HG02678 (cell line): ENCODE data around the gene CERS6.

ENCODE experiments used
- ATAC-seq: cut with Tn5 transposase; IDR thresholded peaks from one replicate; pipeline ENCODE4 v1.9.1; 2021; ENCODE audit warnings: mild to moderate bottlenecking, moderate library complexity; ENCODE audit not compliant: unreplicated experiment

Gene CERS6

DNA sequence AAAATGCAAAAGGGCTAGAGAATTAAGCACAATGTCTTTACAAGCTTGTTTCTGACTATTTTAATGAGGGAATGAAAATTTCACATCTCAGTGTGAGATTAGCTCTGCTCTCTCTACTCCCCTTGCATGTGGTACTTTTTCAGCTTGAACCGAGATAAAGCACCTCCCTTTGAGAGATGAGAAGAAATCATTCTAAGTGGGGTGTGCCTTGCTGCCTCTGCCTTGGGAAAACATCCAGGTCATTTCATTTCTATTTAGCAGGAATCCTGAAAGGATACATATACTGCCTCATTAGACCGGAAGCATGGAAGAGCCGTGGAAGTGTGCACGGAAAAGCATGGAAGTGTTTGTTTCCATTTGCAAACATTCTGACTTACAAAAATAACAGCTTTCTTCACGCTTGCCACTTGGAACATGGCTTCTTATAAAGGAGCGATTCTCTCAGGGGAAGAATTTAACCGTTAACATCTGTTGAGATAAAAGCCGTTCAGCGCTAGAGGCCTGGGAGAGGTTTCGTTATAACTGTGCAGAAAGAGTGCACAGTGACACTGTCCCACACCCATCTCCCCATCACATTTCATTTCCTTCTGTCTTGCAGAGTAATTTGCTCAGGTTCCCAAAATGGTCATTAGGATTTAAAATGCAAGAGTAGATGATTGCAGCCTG, 363.1 kb downstream of the CERS6 start:
- no peak for ATAC-seq

DNA sequence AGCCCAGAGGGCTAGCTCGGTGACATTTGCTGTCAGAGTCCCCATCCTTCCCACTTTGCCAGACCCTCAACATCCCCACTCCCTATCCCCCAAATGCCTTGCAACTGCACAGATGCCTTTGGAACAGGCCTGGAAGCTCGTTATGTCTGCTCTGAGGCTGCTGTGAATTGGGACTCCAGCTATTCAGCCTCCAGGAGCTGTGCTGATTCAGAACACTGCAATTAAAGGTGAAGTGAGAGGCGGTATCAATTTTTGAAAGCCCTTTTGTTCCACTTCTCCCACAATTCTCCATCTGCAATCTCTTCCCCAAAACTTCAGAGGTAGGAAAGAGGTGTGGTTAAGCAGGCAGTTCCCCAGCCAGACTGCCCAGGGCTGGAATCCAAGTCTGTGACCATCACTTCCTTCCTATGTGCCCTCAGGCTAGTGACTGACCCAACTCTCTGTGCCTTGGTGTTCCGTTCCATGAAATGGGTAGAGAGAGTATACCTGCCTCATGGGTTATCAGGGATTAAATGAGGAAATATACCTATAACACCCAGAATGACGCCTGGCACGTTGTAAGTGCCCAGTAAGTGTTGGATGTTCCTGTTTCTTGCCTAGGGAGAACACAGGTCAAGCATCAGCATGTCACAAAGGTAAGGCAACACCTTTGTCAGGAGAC, 363.9 kb downstream of the CERS6 start:
- no peak for ATAC-seq

DNA sequence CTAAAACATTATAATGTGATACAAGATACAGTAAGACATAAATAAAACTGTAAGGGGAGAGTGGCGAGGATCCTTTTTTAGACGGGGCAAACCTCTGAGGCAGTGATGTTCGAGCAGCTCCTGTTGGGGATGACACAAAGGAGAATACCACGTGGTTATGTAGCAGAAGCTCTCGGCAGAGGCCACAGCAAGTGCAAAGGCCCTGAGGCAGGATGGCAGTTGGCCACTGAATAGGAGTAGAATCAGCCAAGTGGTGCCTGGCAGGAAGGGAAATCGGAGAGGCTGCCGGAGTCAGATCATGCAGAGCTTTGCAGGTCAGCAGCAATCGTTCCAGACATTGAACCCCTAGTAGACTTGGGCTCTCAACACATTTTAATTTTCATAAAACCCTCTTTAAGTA, 365.5 kb downstream of the CERS6 start:
- no peak for ATAC-seq

DNA sequence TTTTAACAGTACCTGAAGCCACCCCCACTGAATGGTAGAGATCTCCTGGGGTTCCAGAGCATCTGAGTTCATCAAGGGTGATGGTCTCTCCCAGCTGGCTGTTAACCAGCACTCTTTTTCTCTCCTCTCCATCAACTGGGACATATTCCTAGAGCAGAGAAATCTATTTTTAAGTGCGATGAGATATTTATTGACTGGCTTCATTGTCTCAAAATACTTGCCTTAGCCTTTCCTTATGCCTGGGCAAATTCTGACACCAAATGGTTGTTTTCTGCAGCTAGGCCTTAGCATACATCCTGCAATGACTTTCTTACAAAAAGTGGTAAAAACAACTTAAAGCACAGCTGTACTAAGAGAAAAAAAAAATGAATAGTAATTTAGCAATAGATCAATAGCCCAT, 365.9 kb downstream of the CERS6 start:
- no peak for ATAC-seq
